ENCODE results near the gene CAMK2G. TPM values are rescaled to one million over a fixed set of nuclear protein-coding genes. Genes with fewer than 3 reads are reported as not detected.

CAMK2G gene
- total and polyA plus RNA-seq, 4 donors = 6.8 to 18.3 (median 9.9) TPM

GRCh38 chr10:73838008-73838567 lies 36.3 kb downstream of the CAMK2G start:
- Histone ChIP-seq H3K27ac (ENCODE audit: low read depth in 1 of 2, low read length in 2 of 2) (no peak overlapping the region), H3K27me3 (ENCODE audit: control insufficient read depth in 4 of 4, insufficient read depth in 4 of 4, low read length in 3 of 4) (no peaks in the 10 kb centered on the region), H3K4me3 (ENCODE audit: low read depth in 1 of 3, low read length in 3 of 3) (no peak overlapping the region), H3K9ac (ENCODE audit: low read depth in 1 of 2, low read length in 2 of 2) (no peak overlapping the region), H3K36me3 (ENCODE audit: control insufficient read depth in 4 of 4, insufficient read depth in 3 of 4, low read depth in 1 of 4, low read length in 3 of 4) (peaks cover 0 to 6% (median 1%) of the 10 kb centered on the region in 4 donors), H3K9me3 (ENCODE audit: control insufficient read depth in 4 of 4, low read length in 3 of 4) (no peaks in the 10 kb centered on the region), H3K4me1 (ENCODE audit: control insufficient read depth in 4 of 4, insufficient read depth in 4 of 4, low read length in 3 of 4) (peaks cover 18 to 61% (median 42%) of the 10 kb centered on the region in 4 donors)
- no peak for DNase-seq (ENCODE audit: low spot score)
- 60% methylated on average over 3 of the region's 3 CpGs for WGBS
- TF ChIP-seq EGR1 (IDR thresholded peaks at IDR 0.05; ENCODE audit: low read depth in 2 of 2) (no peak), FOXA1 (IDR thresholded peaks at IDR 0.05) (no peak), GABPA (IDR thresholded peaks at IDR 0.05 in 1 of 2, conservative IDR thresholded peaks at IDR 0.05 in 1 of 2) (no peak), HNF4G (IDR thresholded peaks at IDR 0.05) (no peak), FOXA2 (IDR thresholded peaks at IDR 0.05) (no peak), TAF1 (conservative IDR thresholded peaks at IDR 0.05) (no peak), YY1 (IDR thresholded peaks at IDR 0.05) (no peak), ZBTB33 (IDR thresholded peaks at IDR 0.05) (no peak), NR2F2 (IDR thresholded peaks at IDR 0.05) (no peak), ATF3 (IDR thresholded peaks at IDR 0.05) (no peak), CTCF (IDR thresholded peaks at IDR 0.05; ENCODE audit: low read depth, low read length, missing input control) (no peak), RXRA (IDR thresholded peaks at IDR 0.05) (no peak), RAD21 (IDR thresholded peaks at IDR 0.05) (no peak), MAX (IDR thresholded peaks at IDR 0.05) (no peak), SP1 (IDR thresholded peaks at IDR 0.05) (no peak), HNF4A (conservative IDR thresholded peaks at IDR 0.05) (no peak), REST (IDR thresholded peaks at IDR 0.05) (no peak), JUND (IDR thresholded peaks at IDR 0.05) (no peak)
